Upper lobe of right lung (tissue), 1 donor: Measurements from ENCODE around the gene RHBG. TPM values are rescaled to one million over a fixed set of nuclear protein-coding genes. Genes with fewer than 3 reads are reported as not detected.
A peak's percentile ranks its signal among the peaks of the same experiment; 100 is the strongest.
"Not testable (repeated sequence)": the region's sequence is repeated elsewhere in the genome, so short reads cannot be mapped to it uniquely, and the experiment has no call there.

Experiments used
- ATAC-seq: fragments of 200-7000 bp; cut with Tn5 transposase; one replicate; pipeline ENCODE4 v1.9.1; 2020; ENCODE audit warnings: mild to moderate bottlenecking, moderate library complexity
- DNase-seq: peaks from one replicate; pipeline ENCODE4 v3.0.0-alpha.2; 2020
- H3K27ac ChIP-seq: fragments of 200-600 bp; one replicate; pipeline ENCODE4 v1.8.0; 2022
- H3K27me3 ChIP-seq: fragments of 200-600 bp; one replicate; pipeline ENCODE4 v1.8.0; 2022; ENCODE audit warnings: mild to moderate bottlenecking
- H3K36me3 ChIP-seq: fragments of 200-600 bp; one replicate; pipeline ENCODE4 v1.8.0; 2022
- H3K4me1 ChIP-seq: fragments of 200-600 bp; one replicate; pipeline ENCODE4 v1.8.0; 2022
- H3K4me3 ChIP-seq: fragments of 200-600 bp; one replicate; pipeline ENCODE4 v1.8.0; 2022; ENCODE audit warnings: mild to moderate bottlenecking
- H3K9me3 ChIP-seq: fragments of 200-600 bp; one replicate; pipeline ENCODE4 v1.8.0; 2022
- CTCF ChIP-seq: fragments of 200-600 bp; IDR thresholded peaks from one replicate; pipeline ENCODE4 v1.8.0; 2022; ENCODE audit warnings: antibody characterized with exemption
- intact Hi-C: fragments of 100-400 bp; cut with DNase I; formaldehyde crosslinking; loops from one replicate; pipeline ENCODE4 v1.11.0; 2022
- total RNA-seq: library from RNA; stranded (reverse); fragmentation: NEBNext Ultra II Directional; extraction: Animal tissue kit (Norgen Biotek cat#: 25700); gene quantifications from one replicate; pipeline ENCODE4 v1.2.1, GENCODE V29; 2021
- donor health status: DM: no; HTN: yes; CAD: no; lungs with severe emphysema.

RHBG gene
- total RNA-seq, 1 donor from 2014 or later, result not detected

- ATAC-seq (no peak), DNase-seq (no peak)
- peaks cover 12% of the 10 kb centered on the region for H3K4me1 ChIP-seq
- H3K36me3 ChIP-seq, result peaks cover 29% of the 10 kb centered on the region
- H3K27ac ChIP-seq, result peak overlapping the region; percentile 70
- no peaks in the 10 kb centered on the region for H3K27me3 ChIP-seq
- no peaks in the 10 kb centered on the region for H3K9me3 ChIP-seq
- H3K4me3 ChIP-seq, result peak overlapping the region; percentile 96
- no peak for TF ChIP-seq CTCF
- intact Hi-C loops, result no loop called here
Measured at GRCh38 chr1:156337888-156338179, 31.2 kb upstream of the RHBG start.

- H3K36me3 ChIP-seq, result peaks cover 24% of the 10 kb centered on the region
- no peak for TF ChIP-seq CTCF
- H3K4me3 ChIP-seq, result peak within 1 kb of the TSS; percentile 96
- ATAC-seq, result peak; percentile 98
- no peaks in the 10 kb centered on the region for H3K9me3 ChIP-seq
- H3K27me3 ChIP-seq, result no peaks in the 10 kb centered on the region
- intact Hi-C loops, result no loop called here
- peaks cover 12% of the 10 kb centered on the region for H3K4me1 ChIP-seq
- H3K27ac ChIP-seq, result peak within 1 kb of the TSS; percentile 84
- DNase-seq, result peak; percentile 99
Measured at GRCh38 chr1:156338180-156338976, 30.6 kb upstream of the RHBG start, which contains the start of the genes CCT3 and TSACC. CCT3 (minus strand) TSS chr1:156338292; CDS start chr1:156338184, 108 bp downstream. TSACC (plus strand) TSS chr1:156338526; CDS start chr1:156339758, 1,232 bp downstream.

- TF ChIP-seq CTCF, result no peak
- H3K27me3 ChIP-seq, result no peaks in the 10 kb centered on the region
- intact Hi-C loops, result no loop called here
- no peak overlapping the region for H3K4me3 ChIP-seq
- H3K4me1 ChIP-seq, result peaks cover 2% of the 10 kb centered on the region
- ATAC-seq, result no peak
- no peak overlapping the region for H3K27ac ChIP-seq
- no peak for DNase-seq
- H3K9me3 ChIP-seq, result no peaks in the 10 kb centered on the region
- no peaks in the 10 kb centered on the region for H3K36me3 ChIP-seq
Measured at GRCh38 chr1:156342166-156342955, 26.6 kb upstream of the RHBG start.

GRCh38 chr1:156344409-156344808, 24.6 kb upstream of the RHBG start:
- Histone ChIP-seq H3K27ac (no peak overlapping the region), H3K4me3 (no peak overlapping the region), H3K4me1 (no peaks in the 10 kb centered on the region), H3K27me3 (no peaks in the 10 kb centered on the region), H3K36me3 (no peaks in the 10 kb centered on the region), H3K9me3 (no peaks in the 10 kb centered on the region)
- DNase-seq (no peak), ATAC-seq (no peak)
- intact Hi-C loops, result no loop called here
- TF ChIP-seq CTCF, result no peak

GRCh38 chr1:156346035-156346434, 23.0 kb upstream of the RHBG start:
- DNase-seq, intact Hi-C loops, H3K4me1 ChIP-seq, H3K9me3 ChIP-seq, H3K27me3 ChIP-seq, H3K4me3 ChIP-seq, H3K36me3 ChIP-seq, H3K27ac ChIP-seq, ATAC-seq: not testable (repeated sequence)

GRCh38 chr1:156346636-156347035, 22.4 kb upstream of the RHBG start:
- Histone ChIP-seq H3K27ac (no peak overlapping the region), H3K4me3 (no peak overlapping the region), H3K27me3 (no peaks in the 10 kb centered on the region), H3K4me1 (no peaks in the 10 kb centered on the region), H3K9me3 (no peaks in the 10 kb centered on the region), H3K36me3 (no peaks in the 10 kb centered on the region)
- TF ChIP-seq CTCF, result no peak
- intact Hi-C loops, result no loop called here
- DNase-seq (no peak), ATAC-seq (no peak)
